ENCODE results near the gene NT5DC1.
A peak's percentile ranks its signal among the peaks of the same experiment; 100 is the strongest.

The NT5DC1 gene

DNA sequence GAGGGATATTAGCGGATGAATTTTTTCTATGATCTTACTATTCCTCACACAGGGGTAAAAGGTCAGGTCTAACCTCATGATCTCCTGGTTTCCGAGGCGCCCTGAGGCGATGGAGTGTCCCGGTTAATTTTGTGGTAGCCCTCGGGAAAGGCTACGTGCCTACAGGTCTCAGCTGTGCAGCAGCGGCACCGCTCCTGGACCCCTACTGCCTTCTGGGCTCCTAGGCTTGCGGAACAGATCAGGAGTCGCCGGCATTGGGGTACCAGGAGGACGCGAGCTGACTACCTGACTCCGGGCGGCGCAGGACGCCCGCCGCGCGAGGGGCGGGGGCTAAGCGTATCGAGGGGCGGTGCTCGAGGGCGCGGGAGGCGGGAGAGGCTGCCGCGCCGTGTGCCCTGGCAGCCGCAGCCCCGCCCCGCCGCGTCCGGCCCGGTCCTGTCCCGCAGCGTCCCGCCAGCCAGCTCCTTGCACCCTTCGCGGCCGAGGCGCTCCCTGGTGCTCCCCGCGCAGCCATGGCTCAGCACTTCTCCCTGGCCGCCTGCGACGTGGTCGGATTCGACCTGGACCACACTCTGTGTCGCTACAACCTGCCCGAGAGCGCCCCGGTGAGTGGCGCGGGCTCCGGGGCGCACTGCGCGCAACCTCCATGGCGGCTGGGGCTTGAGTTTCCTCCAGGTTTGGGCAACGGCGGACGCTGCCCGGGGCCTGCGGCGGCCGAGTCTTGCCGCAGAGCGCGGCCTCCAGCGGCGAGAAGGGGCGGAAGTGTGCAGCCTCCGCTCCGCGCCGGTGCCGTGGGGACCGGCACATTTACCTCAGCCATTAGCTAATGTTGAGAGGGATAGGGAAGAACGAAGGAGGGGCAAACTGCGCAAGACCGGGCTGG is at the start of gene NT5DC1:
Gene NT5DC1, plus strand, starts transcription at position 435 of the 883 bp plus-strand sequence. Its CDS starts 78 bp downstream, at position 513.
- DNase-seq: peak; percentile 90

DNA sequence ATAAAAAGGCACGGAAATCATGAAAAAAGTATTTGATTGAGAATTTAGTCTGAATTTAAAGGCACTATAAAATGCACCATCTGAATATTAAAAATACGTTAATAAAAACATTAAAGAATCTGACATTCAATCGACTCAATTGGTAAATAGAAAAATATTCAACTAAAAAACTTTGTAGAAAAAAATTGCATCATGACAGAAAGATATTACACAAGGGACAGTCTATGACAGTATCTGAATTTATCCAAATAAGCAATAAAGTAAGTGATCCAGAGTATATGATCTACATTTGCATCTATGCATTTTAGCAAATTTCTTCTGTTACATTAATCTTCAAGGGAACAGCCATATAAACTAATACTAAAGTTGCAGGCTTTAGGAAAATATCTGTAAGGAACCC is 49.4 kb upstream of the NT5DC1 start:
- no peak for DNase-seq

DNA sequence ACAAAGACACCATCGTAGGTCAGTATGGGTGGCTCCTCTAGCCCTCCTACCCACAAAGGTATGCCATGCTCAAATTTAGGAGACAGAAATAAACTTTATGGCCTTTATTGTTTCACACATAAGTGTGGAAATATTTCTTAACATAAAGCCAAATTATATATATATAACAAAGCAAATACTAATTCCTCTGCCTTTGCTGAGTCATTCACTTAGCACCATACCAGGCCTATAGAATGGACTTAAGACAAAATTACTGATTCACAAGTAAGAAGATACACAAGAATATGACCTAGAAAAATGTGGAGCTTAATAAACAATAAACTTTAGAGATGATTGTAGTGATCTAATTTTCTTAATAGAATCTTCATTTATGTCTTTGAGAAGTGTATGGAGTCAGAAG is 45.1 kb upstream of the NT5DC1 start:
- DNase-seq: no peak

GRCh38 chr6:116057766-116058165 is 42.9 kb upstream of the NT5DC1 start:
- DNase-seq: no peak

DNA sequence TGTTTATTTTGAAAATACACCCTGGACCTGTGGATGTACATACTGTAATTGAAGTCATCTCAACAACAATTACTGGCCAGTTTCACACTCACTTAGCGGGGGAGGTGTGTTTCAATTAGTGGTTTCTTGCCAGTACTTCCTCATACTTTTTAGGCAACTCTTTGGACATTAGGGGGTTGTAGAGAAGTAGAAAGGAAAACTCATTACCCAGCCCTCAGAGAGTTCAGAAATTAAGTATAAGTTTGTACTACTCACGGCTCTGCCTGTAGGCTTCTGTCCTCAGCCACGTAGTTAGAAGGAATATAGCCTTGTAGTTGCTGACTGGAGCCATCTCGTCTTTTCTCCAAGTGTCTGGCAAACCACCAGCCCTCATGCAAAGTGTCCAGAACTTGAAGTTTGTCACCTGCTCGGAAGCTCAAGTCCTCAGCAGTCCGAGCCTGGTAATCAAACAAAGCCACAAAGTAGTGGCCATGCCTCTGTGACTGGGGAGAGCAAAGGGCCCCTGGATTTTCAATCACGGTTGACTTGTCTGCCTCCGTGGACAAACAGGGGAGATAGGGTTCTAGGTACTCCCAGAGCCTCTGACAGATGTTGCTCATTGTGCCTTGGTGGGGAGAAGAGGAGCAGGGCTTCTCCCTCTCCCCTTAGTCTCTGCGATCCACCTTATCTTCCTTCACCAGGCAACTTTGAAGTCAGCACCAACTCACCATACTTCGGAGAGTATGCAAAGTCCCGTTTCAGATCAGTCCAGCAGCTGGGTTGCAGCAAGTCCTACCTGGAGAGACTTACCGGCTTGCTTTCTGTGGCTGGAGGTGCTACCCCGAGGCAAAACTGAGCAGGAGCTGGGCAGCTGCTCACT is 40.7 kb upstream of the NT5DC1 start:
- DNase-seq: no peak

GRCh38 chr6:116060572-116061283 is 39.9 kb upstream of the NT5DC1 start, which contains the start of gene FRK:
FRK (minus strand) TSS chr6:116060891; CDS start chr6:116060311, 580 bp downstream.
- no peak for DNase-seq

- no peak for DNase-seq
These were observed 38.2 kb upstream of the NT5DC1 start for GRCh38 chr6:116062496-116062895.

DNA sequence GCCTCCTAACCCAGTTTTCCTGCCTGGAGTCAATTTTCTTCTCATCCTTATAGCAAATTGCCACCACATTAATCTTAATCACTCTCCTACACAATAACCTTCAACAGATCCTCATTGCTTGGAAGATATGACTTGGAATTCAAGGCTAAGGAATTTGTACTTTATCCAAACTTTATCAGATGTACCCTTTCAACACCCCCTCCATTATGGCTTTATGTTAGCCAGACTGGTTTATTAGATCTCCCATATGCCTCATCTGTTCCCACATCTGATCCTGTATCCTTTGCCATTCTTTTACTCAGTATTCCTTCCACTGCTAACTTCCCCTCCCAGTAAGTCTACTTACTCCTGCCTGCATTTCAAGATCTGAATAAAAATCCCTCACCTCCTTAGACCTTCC is 36.0 kb upstream of the NT5DC1 start:
- no peak for DNase-seq

GRCh38 chr6:116066789-116067188 is 33.9 kb upstream of the NT5DC1 start:
- no peak for DNase-seq

GRCh38 chr6:116070101-116070500 is 30.6 kb upstream of the NT5DC1 start:
- no peak for DNase-seq

DNA sequence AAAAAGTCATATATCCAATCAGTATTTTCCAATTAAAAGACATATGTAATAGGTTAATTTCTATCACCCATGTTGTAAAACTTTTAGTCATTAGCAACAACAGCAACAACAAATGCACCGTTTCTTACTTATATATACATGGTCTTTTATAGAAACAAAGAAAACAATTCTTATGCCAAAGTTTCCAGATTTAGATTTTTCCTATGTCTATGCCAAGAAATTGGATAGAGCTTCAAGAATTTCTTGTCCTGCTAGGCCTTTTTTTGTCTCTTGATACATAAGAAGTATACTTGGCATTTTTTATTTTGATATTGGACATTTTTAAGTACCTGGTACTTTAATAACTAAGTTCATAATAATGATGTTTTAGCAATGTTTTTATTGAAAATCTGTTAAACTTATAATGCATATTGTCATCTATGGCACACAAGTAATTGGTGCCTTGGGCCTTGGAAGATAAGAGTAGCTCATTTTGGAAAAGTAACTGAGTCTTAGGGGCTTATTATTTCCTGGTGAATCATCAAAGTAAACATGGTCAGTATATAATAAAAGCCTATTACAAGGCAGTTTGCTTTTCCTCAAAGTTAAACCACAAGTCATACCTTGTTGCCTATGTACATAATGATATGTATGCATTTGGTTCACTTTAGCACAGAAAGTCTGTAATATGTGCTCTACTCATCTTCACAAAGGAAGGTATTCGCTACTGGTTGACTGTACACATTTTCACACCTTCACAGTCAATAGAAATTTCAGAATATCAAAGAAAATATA is 29.9 kb upstream of the NT5DC1 start:
- DNase-seq: no peak

GRCh38 chr6:116072368-116072767 is 28.3 kb upstream of the NT5DC1 start:
- DNase-seq: no peak

DNA sequence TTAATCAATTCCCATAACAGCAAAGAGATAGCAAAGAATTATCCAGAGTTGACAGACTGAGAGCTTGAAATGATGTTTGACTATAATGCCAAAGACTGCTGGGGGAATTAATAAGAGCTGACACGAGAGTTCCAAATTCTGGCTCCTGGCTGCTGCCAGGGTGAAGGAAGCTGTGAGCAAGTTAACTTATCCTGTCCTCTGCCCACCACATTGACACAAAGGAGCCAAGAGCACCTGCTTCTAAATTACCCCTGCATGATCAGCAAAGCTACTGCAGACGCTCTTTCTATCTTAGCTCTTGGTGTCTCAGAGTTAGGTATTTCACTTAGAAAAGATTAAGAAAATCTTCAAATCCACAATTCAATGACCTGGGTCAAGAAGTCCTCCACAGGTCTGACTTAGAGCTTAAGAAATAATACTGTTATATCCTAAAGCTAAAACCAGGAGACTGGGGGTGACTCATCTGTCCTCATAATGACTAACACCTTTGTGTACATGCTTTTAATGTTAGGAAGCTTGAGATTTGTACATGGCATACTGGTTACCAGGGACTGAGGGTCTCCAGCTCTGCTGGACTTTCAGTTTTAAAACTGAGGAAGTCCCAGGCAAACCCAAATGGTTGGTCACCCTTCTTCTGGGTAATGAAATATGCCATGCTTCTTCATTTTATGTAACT is 26.8 kb upstream of the NT5DC1 start:
- DNase-seq: no peak

DNA sequence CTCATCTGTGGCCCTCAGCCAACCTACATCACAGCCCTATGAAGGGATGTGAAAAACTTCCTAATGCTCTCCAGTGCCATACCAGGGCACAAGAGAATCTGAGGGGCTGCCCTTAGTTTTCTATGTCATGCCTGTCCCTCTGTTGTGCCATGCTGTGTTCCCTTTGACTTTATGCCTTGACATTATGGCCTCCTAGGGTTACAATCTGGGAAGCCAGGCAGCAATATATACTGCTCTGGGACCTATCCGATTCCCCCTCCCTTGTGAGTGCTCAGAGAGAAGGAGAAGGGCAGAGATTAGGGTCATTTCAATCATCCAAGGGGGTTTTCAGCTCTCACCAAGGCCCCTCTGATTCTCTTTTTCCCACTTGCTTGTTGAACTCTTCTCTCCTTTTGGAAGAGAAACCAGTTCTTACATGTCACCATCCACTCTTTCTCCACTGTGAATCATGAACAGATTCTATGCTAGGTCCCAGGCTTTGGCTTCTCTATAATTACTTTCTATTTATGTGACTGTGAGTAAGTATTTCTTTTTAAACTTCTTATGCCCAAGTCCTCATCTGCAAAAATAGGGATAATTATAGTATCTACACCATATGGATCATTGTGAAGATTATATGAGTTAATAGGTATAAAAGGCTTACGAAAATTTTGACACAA is 25.8 kb upstream of the NT5DC1 start:
- no peak for DNase-seq

- DNase-seq: no peak
These were observed 22.1 kb upstream of the NT5DC1 start for GRCh38 chr6:116078522-116078921.

- no peak for DNase-seq
These were observed 21.7 kb upstream of the NT5DC1 start for GRCh38 chr6:116078945-116079344.

- DNase-seq: no peak
These were observed 17.6 kb upstream of the NT5DC1 start for GRCh38 chr6:116083052-116083451.

DNA sequence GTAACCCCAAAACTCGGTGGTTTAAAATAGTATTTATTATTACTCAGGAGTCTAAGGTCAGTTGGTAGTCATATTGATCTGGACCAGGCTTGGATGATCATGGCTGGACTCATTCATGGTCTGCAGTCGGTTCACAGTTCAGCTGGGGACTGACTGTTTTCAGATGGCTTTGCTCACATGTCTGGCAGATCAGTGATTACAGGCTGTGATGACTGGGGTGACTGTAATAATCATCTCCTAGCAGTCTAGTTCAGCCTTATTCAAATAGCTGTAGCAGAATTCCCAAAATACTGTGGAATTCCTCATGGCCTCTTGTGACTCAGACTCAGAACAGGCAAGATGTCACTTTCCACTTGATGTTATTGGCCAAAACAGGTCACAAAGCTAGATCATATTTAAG is 16.4 kb upstream of the NT5DC1 start:
- DNase-seq: no peak

DNA sequence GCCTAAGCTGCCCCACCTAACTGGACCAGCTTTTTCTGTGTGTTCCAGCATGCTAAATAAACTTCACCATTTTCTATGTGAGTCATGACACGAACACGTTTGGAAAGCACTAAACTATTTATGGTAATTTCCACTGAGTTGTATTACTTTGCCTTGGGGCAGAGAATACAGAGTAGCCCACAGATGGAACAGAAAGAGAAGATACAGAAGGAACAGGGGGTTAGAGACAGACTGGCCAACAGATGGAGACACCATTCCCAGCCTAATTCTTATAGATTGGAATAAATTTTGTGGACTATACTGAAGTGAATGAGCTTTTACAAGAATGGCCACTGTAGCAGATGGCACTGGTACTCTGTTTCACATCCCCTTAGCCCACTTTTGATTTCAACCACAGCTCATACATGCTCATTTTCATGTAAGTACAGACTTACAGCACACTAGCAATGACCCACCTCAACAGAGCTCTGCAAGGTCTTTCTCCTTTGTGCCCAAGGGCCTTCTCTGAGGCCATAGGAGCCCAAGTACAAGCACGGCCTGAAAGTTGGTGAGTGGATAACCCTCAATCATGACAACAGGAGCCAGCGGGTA is 13.1 kb upstream of the NT5DC1 start:
- DNase-seq: no peak

- no peak for DNase-seq
These were observed 11.7 kb upstream of the NT5DC1 start for GRCh38 chr6:116088946-116089345.

- DNase-seq: no peak
These were observed 10.4 kb upstream of the NT5DC1 start for GRCh38 chr6:116090251-116090650.

All from activated T-cell treated with anti-CD3 and anti-CD28 coated beads, Interleukin-2, amount 50 U/mL, for 1 hour (primary cell).